Mononuclear cell (primary cell): ENCODE data around the gene SSPN. TPM values are rescaled to one million over a fixed set of nuclear protein-coding genes. Genes with fewer than 3 reads are reported as not detected.

Source experiments
- H3K27me3 ChIP-seq: 2 replicates; pipeline ENCODE4 v1.6.0; 2011; ENCODE audit warnings: low read length, control low read depth; ENCODE audit not compliant: insufficient read depth
- H3K4me1 ChIP-seq: 2 replicates; pipeline ENCODE4 v1.5.1; 2011; ENCODE audit warnings: mild to moderate bottlenecking, low read length, control low read depth; ENCODE audit not compliant: insufficient read depth
- H3K4me3 ChIP-seq: 2 replicates; pipeline ENCODE4 v1.5.1; 2011; ENCODE audit warnings: mild to moderate bottlenecking, low read length, moderate library complexity
- H3K9me3 ChIP-seq: 2 replicates; pipeline ENCODE4 v1.5.1; 2011; ENCODE audit warnings: low read depth, mild to moderate bottlenecking, control low read depth, low read length
- total RNA-seq: library from RNA; depleted of rRNA; stranded (reverse); fragments of >200 nt; gene quantifications from one replicate; pipeline ENCODE4 v1.2.3, GENCODE V29; 2012

Gene SSPN
- total RNA-seq, 1 donor = 0.10 TPM

- no peak overlapping the region for H3K4me3 ChIP-seq
- H3K27me3 ChIP-seq = peaks cover 2% of the 10 kb centered on the region
- H3K9me3 ChIP-seq = no peaks in the 10 kb centered on the region
- H3K4me1 ChIP-seq = no peaks in the 10 kb centered on the region
Measured at GRCh38 chr12:26203167-26203780, 7.9 kb downstream of the SSPN start.

- Histone ChIP-seq H3K9me3 (no peaks in the 10 kb centered on the region), H3K27me3 (peaks cover 2% of the 10 kb centered on the region), H3K4me1 (no peaks in the 10 kb centered on the region), H3K4me3 (no peak overlapping the region)
Measured at GRCh38 chr12:26204612-26205289, 9.4 kb downstream of the SSPN start.

GRCh38 chr12:26205298-26205697 lies 9.9 kb downstream of the SSPN start:
- no peaks in the 10 kb centered on the region for H3K9me3 ChIP-seq
- H3K4me1 ChIP-seq = no peaks in the 10 kb centered on the region
- H3K4me3 ChIP-seq = no peak overlapping the region
- peaks cover 2% of the 10 kb centered on the region for H3K27me3 ChIP-seq

- Histone ChIP-seq H3K4me1 (no peaks in the 10 kb centered on the region), H3K9me3 (no peaks in the 10 kb centered on the region), H3K4me3 (no peak overlapping the region), H3K27me3 (peaks cover 2% of the 10 kb centered on the region)
Measured at GRCh38 chr12:26205941-26206340, 10.6 kb downstream of the SSPN start.

GRCh38 chr12:26211331-26211730 lies 16.0 kb downstream of the SSPN start:
- Histone ChIP-seq H3K4me3 (no peak overlapping the region), H3K9me3 (no peaks in the 10 kb centered on the region), H3K27me3 (peaks cover 8% of the 10 kb centered on the region), H3K4me1 (no peaks in the 10 kb centered on the region)

- H3K4me1 ChIP-seq = no peaks in the 10 kb centered on the region
- no peaks in the 10 kb centered on the region for H3K9me3 ChIP-seq
- H3K27me3 ChIP-seq = peaks cover 6% of the 10 kb centered on the region
- no peak overlapping the region for H3K4me3 ChIP-seq
Measured at GRCh38 chr12:26212396-26212795, 17.0 kb downstream of the SSPN start.

GRCh38 chr12:26212988-26213387 lies 17.6 kb downstream of the SSPN start:
- H3K9me3 ChIP-seq = no peaks in the 10 kb centered on the region
- peaks cover 5% of the 10 kb centered on the region for H3K27me3 ChIP-seq
- H3K4me1 ChIP-seq = no peaks in the 10 kb centered on the region
- no peak overlapping the region for H3K4me3 ChIP-seq

GRCh38 chr12:26214121-26214520 lies 18.7 kb downstream of the SSPN start:
- Histone ChIP-seq H3K4me3 (no peak overlapping the region), H3K4me1 (no peaks in the 10 kb centered on the region), H3K9me3 (no peaks in the 10 kb centered on the region), H3K27me3 (peaks cover 5% of the 10 kb centered on the region)

- no peaks in the 10 kb centered on the region for H3K9me3 ChIP-seq
- H3K4me1 ChIP-seq = no peaks in the 10 kb centered on the region
- no peak overlapping the region for H3K4me3 ChIP-seq
- H3K27me3 ChIP-seq = peaks cover 2% of the 10 kb centered on the region
Measured at GRCh38 chr12:26219736-26220135, 24.4 kb downstream of the SSPN start.

GRCh38 chr12:26224657-26225056 lies 29.3 kb downstream of the SSPN start:
- no peak overlapping the region for H3K4me3 ChIP-seq
- H3K9me3 ChIP-seq = no peaks in the 10 kb centered on the region
- peaks cover 39% of the 10 kb centered on the region for H3K27me3 ChIP-seq
- H3K4me1 ChIP-seq = peaks cover 9% of the 10 kb centered on the region

GRCh38 chr12:26226122-26226521 lies 30.7 kb downstream of the SSPN start:
- Histone ChIP-seq H3K9me3 (no peaks in the 10 kb centered on the region), H3K27me3 (peaks cover 39% of the 10 kb centered on the region), H3K4me1 (peaks cover 9% of the 10 kb centered on the region), H3K4me3 (no peak overlapping the region)

GRCh38 chr12:26226629-26227360 lies 31.4 kb downstream of the SSPN start:
- peaks cover 9% of the 10 kb centered on the region for H3K4me1 ChIP-seq
- H3K27me3 ChIP-seq = peaks cover 39% of the 10 kb centered on the region
- no peaks in the 10 kb centered on the region for H3K9me3 ChIP-seq
- H3K4me3 ChIP-seq = no peak overlapping the region

- H3K4me1 ChIP-seq = peaks cover 9% of the 10 kb centered on the region
- no peak overlapping the region for H3K4me3 ChIP-seq
- peaks cover 39% of the 10 kb centered on the region for H3K27me3 ChIP-seq
- H3K9me3 ChIP-seq = no peaks in the 10 kb centered on the region
Measured at GRCh38 chr12:26227361-26227745, 32.0 kb downstream of the SSPN start.

GRCh38 chr12:26229910-26230309 lies 34.5 kb downstream of the SSPN start:
- H3K4me3 ChIP-seq = no peak overlapping the region
- H3K9me3 ChIP-seq = no peaks in the 10 kb centered on the region
- peaks cover 39% of the 10 kb centered on the region for H3K27me3 ChIP-seq
- H3K4me1 ChIP-seq = peaks cover 9% of the 10 kb centered on the region

GRCh38 chr12:26231470-26231869 lies 36.1 kb downstream of the SSPN start:
- Histone ChIP-seq H3K9me3 (no peaks in the 10 kb centered on the region), H3K4me1 (peaks cover 7% of the 10 kb centered on the region), H3K27me3 (peaks cover 27% of the 10 kb centered on the region), H3K4me3 (no peak overlapping the region)
